Gastrocnemius medialis (tissue), 4 donors: ENCODE data around the gene SLITRK1. TPM values are rescaled to one million over a fixed set of nuclear protein-coding genes. Genes with fewer than 3 reads are reported as not detected.

Source experiments
- ATAC-seq, 2 donors: fragments of 150-250 bp; one replicate each; pipeline ENCODE4 v1.9.1; 2016
- DNase-seq, 2 donors: peaks; one replicate each; pipeline ENCODE4 v3.0.0-alpha.2; 2019
- H3K27ac ChIP-seq, 4 donors: fragments of 200-600 bp; sonication (generic); 1 replicate in 1 of 4; 2 replicates in 3 of 4; pipeline ENCODE4 v1.5.1; 2016 to 2018; ENCODE audit warnings: mild to moderate bottlenecking in 2 of 4, moderate library complexity in 1 of 4
- H3K27me3 ChIP-seq, 3 donors: fragments of 200-600 bp; sonication (generic) in 2 of 3; 1 replicate in 1 of 3; 2 replicates in 2 of 3; pipeline versions ENCODE4 v1.5.1 to v1.6.0; 2016 to 2019; ENCODE audit warnings: mild to moderate bottlenecking in 1 of 3, moderate library complexity in 1 of 3
- H3K36me3 ChIP-seq, 2 donors: fragments of 200-600 bp; sonication (generic) in 1 of 2; one replicate each; pipeline ENCODE4 v1.5.1; 2017 to 2018
- H3K4me1 ChIP-seq, 2 donors: fragments of 200-600 bp; sonication (generic) in 1 of 2; one replicate each; pipeline ENCODE4 v1.5.1; 2016 to 2017; ENCODE audit warnings: mild to moderate bottlenecking in 2 of 2
- H3K4me3 ChIP-seq, 4 donors: fragments of 200-600 bp; sonication (generic) in 3 of 4; 1 replicate in 1 of 4; 2 replicates in 3 of 4; pipeline ENCODE4 v1.5.1; 2016 to 2019; ENCODE audit warnings: mild to moderate bottlenecking in 2 of 4
- H3K9me3 ChIP-seq, 3 donors: fragments of 200-600 bp; sonication (generic) in 2 of 3; 1 replicate in 1 of 3; 2 replicates in 2 of 3; pipeline ENCODE4 v1.5.1; 2016 to 2019
- POLR2A ChIP-seq, 2 donors: fragments of 450-650 bp; IDR thresholded peaks; one replicate each; pipeline ENCODE4 v1.6.1; 2017; ENCODE audit warnings: antibody characterized with exemption in 2 of 2, mild to moderate bottlenecking in 2 of 2, moderate library complexity in 2 of 2
- in situ Hi-C, 4 donors: fragments of 200-750 bp; cut with MboI; loops; one replicate each; pipeline versions ENCODE4 v1.15.0 to v1.8.0; 2017; ENCODE audit warnings: low sequenced_read_pairs in 4 of 4
- intact Hi-C: fragments of 100-400 bp; cut with DNase I; formaldehyde crosslinking; loops from one replicate; pipeline ENCODE4 v1.15.1; 2023; ENCODE audit warnings: low total_unique reads
- total RNA-seq, 4 donors: library from RNA; depleted of rRNA; stranded (reverse); fragments of >200 nt; gene quantifications; one replicate each; pipeline versions ENCODE4 v1.1.0 to v1.2.3, GENCODE V29; 2016
- TF ChIP-seq, protein P1 (sequence below), 5 experiments: fragments of 450-650 bp in 3 of 5; fragments of 200-600 bp in 2 of 5; sonication (generic) in 2 of 5; IDR thresholded peaks in 4 of 5; conservative IDR thresholded peaks in 1 of 5; 1 replicate in 4 of 5; 2 replicates in 1 of 5; pipeline ENCODE4 v1.5.1; 2016 to 2019; ENCODE audit warnings: antibody characterized with exemption in 5 of 5, mild to moderate bottlenecking in 3 of 5, moderate library complexity in 3 of 5

SLITRK1 gene
- total RNA-seq, 4 donors from 2014 or later = not detected

DNA sequence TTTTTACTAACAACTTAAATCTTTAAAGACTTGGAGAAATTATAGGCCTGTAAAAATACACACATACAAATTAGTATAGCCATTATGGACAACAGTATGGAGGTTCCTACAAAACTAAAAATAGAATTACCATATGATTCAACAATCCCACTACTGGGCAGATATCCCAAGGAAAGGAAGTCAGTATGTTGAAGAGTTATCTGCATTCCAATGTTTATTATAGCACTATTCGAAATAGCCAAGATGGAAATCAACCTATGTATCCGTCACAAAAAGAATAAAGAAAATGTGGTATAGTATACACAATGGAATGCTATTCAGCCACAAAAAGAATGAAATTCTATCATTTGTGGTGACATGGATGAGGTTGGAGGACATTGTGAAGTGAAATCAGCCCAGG lies 37.2 kb downstream of the SLITRK1 start:
- H3K36me3 ChIP-seq = no peaks in the 10 kb centered on the region
- no peaks in the 10 kb centered on the region for H3K27me3 ChIP-seq
- ATAC-seq (no peak), DNase-seq (no peak)
- H3K27ac ChIP-seq = no peak overlapping the region
- H3K4me3 ChIP-seq = no peak overlapping the region
- no peaks in the 10 kb centered on the region for H3K4me1 ChIP-seq
- in situ Hi-C loops = no loop called here
- TF ChIP-seq, protein P1, sequence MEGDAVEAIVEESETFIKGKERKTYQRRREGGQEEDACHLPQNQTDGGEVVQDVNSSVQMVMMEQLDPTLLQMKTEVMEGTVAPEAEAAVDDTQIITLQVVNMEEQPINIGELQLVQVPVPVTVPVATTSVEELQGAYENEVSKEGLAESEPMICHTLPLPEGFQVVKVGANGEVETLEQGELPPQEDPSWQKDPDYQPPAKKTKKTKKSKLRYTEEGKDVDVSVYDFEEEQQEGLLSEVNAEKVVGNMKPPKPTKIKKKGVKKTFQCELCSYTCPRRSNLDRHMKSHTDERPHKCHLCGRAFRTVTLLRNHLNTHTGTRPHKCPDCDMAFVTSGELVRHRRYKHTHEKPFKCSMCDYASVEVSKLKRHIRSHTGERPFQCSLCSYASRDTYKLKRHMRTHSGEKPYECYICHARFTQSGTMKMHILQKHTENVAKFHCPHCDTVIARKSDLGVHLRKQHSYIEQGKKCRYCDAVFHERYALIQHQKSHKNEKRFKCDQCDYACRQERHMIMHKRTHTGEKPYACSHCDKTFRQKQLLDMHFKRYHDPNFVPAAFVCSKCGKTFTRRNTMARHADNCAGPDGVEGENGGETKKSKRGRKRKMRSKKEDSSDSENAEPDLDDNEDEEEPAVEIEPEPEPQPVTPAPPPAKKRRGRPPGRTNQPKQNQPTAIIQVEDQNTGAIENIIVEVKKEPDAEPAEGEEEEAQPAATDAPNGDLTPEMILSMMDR (IDR thresholded peaks at IDR 0.05 in 4 of 5, conservative IDR thresholded peaks at IDR 0.05 in 1 of 5) = no peak
- intact Hi-C loops = no loop called here
- H3K9me3 ChIP-seq = no peaks in the 10 kb centered on the region

DNA sequence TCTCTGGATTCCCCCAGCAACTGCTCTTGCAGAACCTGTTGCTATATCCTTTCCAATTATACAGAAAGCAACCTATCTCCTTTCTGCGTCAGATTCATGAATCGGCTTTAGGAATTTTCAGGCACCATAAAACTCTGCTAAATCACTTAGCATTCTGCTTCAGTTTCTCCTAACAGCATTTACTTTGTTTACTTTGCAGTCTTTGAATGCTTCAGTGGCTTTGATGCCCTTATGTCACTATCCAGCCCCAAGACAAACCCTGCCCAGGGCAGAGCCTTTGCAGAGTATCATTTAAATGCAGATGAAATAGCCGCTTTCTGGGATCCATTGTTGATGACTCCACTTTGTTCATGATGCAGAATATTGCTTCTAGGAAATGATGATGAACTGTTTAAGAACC lies 43.1 kb downstream of the SLITRK1 start:
- ATAC-seq (no peak), DNase-seq (no peak)
- Histone ChIP-seq H3K36me3 (no peaks in the 10 kb centered on the region), H3K4me3 (no peak overlapping the region), H3K4me1 (no peaks in the 10 kb centered on the region), H3K27ac (no peak overlapping the region), H3K9me3 (no peaks in the 10 kb centered on the region), H3K27me3 (no peaks in the 10 kb centered on the region)
- in situ Hi-C loops (no loop called here), intact Hi-C loops (no loop called here)
- TF ChIP-seq, protein P1 (IDR thresholded peaks at IDR 0.05 in 4 of 5, conservative IDR thresholded peaks at IDR 0.05 in 1 of 5) = no peak
- no peak for TF ChIP-seq POLR2A (IDR thresholded peaks at IDR 0.05)

DNA sequence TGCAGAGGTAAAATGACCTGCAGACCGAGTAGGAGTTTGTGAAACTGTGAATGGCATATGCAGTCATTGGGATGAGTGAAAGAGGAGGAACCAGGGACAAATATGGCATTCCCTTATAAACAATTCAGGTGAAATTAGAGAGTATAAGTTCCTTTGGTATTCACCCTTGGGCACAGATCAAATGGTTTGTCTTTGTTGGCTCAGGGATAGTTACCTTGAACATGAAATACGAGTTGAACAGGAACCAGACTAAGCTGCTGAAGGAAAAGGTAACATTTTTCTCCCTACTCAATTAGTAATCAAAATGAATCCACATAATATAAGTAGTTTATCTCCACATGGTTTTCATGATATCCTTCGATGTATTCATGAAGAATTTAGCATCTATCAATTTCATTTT lies 50.5 kb downstream of the SLITRK1 start:
- Histone ChIP-seq H3K4me1 (no peaks in the 10 kb centered on the region), H3K4me3 (no peak overlapping the region), H3K27me3 (no peaks in the 10 kb centered on the region), H3K9me3 (no peaks in the 10 kb centered on the region), H3K36me3 (no peaks in the 10 kb centered on the region), H3K27ac (no peak overlapping the region)
- TF ChIP-seq, protein P1 (IDR thresholded peaks at IDR 0.05 in 4 of 5, conservative IDR thresholded peaks at IDR 0.05 in 1 of 5) = no peak
- TF ChIP-seq POLR2A (IDR thresholded peaks at IDR 0.05) = no peak
- in situ Hi-C loops = no loop called here
- intact Hi-C loops = no loop called here
- DNase-seq = no peak
- ATAC-seq = no peak

DNA sequence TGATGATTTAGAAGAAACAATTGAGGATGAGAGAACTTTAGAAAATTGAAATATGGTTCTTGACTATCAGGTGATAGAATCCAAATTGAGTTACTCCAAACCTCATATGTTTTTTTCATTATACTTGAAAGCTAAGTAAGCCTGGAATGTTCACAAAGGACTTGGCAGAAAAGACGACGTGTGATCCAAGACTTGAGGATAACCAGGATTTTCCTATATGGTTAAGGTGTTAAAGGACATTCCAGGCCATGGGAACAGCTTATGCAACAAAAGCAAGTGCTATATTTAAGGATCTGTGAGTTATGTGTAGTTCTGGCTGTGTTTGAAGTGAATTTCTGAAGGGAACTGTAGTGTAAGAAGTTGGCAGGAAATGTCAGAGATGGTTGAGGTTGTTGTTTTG lies 52.5 kb downstream of the SLITRK1 start:
- no peaks in the 10 kb centered on the region for H3K27me3 ChIP-seq
- no peak for ATAC-seq
- in situ Hi-C loops (no loop called here), intact Hi-C loops (no loop called here)
- TF ChIP-seq POLR2A (IDR thresholded peaks at IDR 0.05) = no peak
- TF ChIP-seq, protein P1 (IDR thresholded peaks at IDR 0.05 in 4 of 5, conservative IDR thresholded peaks at IDR 0.05 in 1 of 5) = no peak
- no peak overlapping the region for H3K4me3 ChIP-seq
- H3K4me1 ChIP-seq = no peaks in the 10 kb centered on the region
- H3K36me3 ChIP-seq = no peaks in the 10 kb centered on the region
- no peak overlapping the region for H3K27ac ChIP-seq
- DNase-seq = no peak
- no peaks in the 10 kb centered on the region for H3K9me3 ChIP-seq

DNA sequence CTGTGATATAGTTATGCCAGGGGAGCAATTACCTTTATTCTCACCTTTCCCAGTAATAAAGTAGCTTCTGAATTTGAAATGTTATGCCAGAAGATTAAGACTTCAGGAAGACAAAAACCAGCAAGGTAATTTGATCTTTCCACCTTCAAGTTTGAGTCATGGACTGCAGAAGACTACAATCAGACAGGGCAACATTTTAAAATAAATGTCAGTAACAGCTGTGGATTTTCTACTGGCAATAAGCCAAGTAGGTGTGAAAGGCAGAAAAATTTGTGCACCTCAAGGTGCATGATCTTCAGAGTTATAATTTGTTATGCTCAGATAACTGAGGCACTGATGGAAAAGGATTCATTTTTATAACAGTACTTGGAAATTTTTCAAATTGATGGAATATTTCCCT lies 54.9 kb downstream of the SLITRK1 start:
- in situ Hi-C loops (no loop called here), intact Hi-C loops (no loop called here)
- ATAC-seq (no peak), DNase-seq (no peak)
- Histone ChIP-seq H3K36me3 (no peaks in the 10 kb centered on the region), H3K27ac (no peak overlapping the region), H3K4me3 (no peak overlapping the region), H3K9me3 (no peaks in the 10 kb centered on the region), H3K27me3 (no peaks in the 10 kb centered on the region), H3K4me1 (no peaks in the 10 kb centered on the region)
- TF ChIP-seq, protein P1 (IDR thresholded peaks at IDR 0.05 in 4 of 5, conservative IDR thresholded peaks at IDR 0.05 in 1 of 5) = no peak
- no peak for TF ChIP-seq POLR2A (IDR thresholded peaks at IDR 0.05)
